GM12875 (cell line): ENCODE data around the gene HSPB7.

Source experiments
- H3K4me3 ChIP-seq: one replicate; pipeline ENCODE4 v1.5.1; 2011; ENCODE audit warnings: low read depth, low read length, control low read depth
- TF ChIP-seq, protein P1 (sequence below): IDR thresholded peaks from 2 replicates; pipeline ENCODE4 v1.5.1; 2011; ENCODE audit warnings: low read depth, mild to moderate bottlenecking, control low read depth, inconsistent platforms, low read length, moderate library complexity, borderline replicate concordance; ENCODE audit not compliant: insufficient read depth

Gene HSPB7

DNA sequence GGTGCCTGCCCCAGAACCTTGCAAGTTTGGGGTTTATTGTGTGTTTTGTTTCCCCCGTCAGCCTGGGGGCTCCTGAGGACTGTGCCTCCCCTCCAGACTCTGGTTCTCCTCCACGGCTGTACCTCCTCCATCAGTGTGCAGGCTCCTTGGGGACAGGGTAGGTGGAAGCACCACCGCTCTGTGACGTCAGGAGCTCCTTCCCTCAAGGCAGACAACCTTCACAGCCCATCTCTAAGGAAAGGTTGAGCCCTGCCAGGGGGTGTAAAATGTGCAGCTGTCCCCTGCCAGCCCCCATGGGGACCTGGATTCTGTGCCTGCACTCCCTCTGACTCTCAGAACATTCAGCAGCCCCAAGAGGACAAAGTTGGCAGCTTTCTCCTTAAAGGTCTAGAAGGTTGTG is 465 bp upstream of the HSPB7 start:
- TF ChIP-seq, protein P1, sequence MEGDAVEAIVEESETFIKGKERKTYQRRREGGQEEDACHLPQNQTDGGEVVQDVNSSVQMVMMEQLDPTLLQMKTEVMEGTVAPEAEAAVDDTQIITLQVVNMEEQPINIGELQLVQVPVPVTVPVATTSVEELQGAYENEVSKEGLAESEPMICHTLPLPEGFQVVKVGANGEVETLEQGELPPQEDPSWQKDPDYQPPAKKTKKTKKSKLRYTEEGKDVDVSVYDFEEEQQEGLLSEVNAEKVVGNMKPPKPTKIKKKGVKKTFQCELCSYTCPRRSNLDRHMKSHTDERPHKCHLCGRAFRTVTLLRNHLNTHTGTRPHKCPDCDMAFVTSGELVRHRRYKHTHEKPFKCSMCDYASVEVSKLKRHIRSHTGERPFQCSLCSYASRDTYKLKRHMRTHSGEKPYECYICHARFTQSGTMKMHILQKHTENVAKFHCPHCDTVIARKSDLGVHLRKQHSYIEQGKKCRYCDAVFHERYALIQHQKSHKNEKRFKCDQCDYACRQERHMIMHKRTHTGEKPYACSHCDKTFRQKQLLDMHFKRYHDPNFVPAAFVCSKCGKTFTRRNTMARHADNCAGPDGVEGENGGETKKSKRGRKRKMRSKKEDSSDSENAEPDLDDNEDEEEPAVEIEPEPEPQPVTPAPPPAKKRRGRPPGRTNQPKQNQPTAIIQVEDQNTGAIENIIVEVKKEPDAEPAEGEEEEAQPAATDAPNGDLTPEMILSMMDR, result no peak
- no peak overlapping the region for H3K4me3 ChIP-seq

DNA sequence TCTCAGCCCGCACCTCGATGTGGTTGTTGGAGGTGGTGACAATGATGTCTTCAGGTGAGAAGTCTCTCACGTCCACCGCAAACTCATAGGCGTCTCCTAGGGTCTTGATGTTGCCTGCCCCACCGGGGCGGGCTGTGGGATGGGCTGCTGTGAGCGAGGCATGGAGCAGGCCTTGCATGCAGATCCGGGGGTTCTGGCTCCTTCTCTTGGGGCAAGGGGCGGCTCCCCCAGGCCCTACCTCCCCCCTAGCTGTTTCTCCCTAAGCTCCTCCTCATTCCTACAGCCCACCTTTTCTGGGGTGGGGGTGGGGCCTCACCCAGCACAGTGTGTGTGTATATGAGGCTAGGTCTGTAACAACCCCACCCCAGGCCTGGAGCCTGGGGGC is 775 bp downstream of the HSPB7 start:
- H3K4me3 ChIP-seq, result no peak overlapping the region

DNA sequence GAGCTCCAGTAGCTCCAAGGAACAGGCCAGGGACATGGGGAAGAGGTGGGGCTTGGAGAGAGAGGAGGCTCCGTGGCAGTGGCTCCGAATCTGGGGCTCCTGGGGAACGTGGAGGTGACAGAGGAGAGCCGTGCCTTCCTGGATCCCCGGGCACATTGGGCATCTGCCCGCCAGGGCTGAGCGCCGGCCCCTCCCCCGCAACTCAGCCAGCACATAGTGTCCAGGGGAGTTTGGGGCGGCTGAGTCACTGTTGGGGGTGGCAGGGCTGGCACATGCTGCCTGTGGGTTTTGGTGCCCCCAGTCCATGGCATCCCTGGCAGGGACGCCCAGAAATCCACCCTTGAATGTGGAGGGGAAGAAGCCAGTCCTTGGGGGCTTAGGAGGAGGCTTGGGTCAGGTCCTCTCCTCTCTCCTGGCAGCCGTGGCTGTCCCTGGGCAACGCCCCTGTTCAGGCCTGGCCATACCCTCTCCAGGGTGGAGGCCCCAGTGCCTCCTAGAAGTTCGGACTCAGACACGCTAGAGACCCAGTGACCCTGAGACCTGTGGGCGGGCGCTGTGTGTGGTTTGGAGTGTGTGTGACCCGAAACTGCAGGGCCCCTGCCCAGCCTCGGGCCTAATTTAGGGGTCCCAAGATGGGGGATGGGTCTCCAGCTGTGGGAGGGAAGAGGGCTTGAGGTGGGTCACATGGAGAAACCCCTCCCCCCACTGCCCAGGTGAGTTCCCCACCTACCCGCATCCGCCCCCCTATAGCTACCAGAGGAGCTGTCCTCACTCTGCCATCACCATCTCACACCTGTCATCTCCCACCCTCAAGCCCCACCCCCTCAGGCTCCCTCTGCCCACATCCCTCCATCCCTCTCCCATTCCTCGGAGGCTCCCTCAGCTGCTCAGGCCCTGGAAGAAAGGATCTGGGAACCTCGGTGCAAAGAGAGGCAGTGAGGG is 1.6 kb downstream of the HSPB7 start:
- H3K4me3 ChIP-seq, result no peak overlapping the region
- TF ChIP-seq, protein P1, result no peak

More for the DNA sequence above, 775 bp downstream of the HSPB7 start:
- TF ChIP-seq, protein P1, result no peak

DNA sequence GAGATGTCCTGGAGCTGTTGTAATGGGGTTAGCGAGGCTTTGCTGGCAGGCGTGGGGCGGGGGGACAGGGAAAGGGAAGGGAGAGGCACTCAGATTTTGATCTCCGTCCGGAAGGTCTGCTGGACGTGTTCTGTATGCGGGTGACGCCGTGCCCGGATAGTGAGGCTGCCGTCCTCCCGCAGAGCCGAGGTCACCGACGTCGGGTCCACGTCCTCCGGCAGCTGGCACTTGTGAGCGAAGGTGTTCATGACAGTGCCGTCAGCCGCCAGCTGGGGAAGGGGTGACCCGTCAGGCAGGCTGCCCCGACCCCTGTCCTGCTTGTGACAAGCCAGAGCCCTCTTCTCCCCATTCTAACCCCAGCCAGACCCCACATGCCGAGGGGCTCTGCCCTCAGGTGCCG is 2.4 kb downstream of the HSPB7 start:
- TF ChIP-seq, protein P1, result no peak
- no peak overlapping the region for H3K4me3 ChIP-seq

DNA sequence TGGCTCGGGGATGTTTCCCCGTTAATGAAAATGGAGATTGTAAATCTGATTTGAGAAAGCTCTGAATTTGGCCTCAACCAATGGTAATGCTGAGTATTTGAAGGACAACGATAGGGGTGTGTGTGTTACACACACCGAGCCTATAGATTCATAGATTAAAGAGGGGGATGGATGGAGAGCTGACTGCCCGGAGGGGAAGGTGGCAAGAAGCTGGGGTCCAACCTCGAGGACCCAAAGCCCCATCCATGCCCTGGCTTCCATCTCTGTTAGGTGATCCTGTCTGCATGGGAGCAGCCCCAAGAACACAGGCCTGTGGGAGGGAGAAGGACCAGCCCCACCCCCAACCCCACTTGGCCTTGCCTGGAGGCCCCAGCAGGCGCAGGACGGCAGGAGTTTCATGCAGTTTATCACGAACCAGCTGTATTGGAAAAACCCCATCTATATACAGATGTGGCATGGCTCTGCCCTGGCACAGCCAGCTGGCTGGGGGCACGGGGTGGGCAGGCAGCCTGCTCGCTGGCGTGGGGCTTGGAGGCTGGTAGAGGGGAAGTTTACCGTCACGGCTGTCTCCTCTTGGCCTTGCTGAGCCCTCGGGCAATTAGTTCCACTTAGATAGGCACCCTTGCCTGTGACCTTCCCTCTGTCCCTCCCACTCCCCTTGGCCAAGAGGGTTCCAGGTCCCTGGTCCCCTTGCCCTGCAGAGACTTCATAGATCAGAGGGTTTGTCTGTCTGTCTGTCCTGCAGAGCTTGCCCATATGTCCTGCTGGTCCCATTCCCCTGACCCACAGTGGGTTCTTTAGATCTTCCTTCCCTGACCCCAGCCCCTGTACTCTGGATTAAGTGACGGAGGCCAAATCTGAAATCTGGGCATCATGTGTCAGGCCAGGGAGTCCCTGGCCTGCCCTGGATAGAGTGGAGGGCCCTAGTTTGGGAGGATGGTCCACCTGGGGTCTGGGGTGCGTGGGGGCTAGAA is 3.0 kb downstream of the HSPB7 start:
- TF ChIP-seq, protein P1, result no peak
- no peak overlapping the region for H3K4me3 ChIP-seq

DNA sequence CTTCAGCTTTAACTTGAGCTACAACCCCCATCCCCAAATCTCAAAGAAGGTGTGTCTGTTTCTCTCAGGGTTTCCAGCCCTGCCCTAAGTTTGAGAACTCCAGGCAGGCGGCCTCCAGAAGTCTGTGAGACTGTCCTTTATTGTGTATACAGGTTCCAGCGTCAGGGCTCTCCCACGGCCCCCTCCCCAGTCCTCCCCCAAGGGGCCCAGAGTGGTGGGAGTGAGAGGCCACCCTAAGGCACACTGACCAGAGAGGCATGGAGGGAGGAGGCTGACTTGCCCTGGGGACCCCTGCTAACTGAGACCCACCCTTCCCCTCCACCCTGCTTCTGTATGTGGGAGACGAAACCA is 4.0 kb downstream of the HSPB7 start:
- no peak overlapping the region for H3K4me3 ChIP-seq
- TF ChIP-seq, protein P1, result no peak
